ENCODE measurements around the gene EPHA4.

DNA sequence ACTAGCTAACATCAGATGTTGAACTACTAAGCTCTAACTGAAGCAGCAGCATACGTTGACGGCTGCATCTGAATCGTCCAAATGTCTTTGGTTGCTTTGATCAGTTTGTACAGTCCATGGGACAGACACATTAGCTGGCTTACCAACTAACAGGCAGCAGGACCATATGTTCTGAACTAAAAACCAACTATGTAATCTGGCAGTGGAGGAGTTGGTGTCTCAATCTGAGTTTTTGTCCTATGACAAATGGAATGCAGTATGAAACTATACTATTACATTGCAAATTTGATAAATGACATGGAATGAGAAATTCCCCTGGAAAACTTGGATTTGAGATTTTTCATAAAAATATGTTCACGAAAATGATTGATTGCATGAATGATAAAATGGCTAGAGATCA lies 79.5 kb downstream of the EPHA4 start:
- no peak for TF ChIP-seq POLR2A (IDR thresholded peaks at IDR 0.05; ENCODE audit: low read depth, low read length)
- no peak for TF ChIP-seq POLR2AphosphoS5 (IDR thresholded peaks at IDR 0.05; ENCODE audit: low read depth, low read length)
- TF ChIP-seq TAF1 (IDR thresholded peaks at IDR 0.05; ENCODE audit: low read depth, low read length): no peak
